Activated gamma-delta T cell treated with Interleukin-2 at 50 U/mL for 16 hours (primary cell): ENCODE results near the gene NPTX1.

ENCODE experiments used
- DNase-seq: peaks from one replicate; pipeline ENCODE4 v3.0.0-alpha.2; 2020

Gene NPTX1

GRCh38 chr17:80477647-80478478 is 1.5 kb upstream of the NPTX1 start:
- DNase-seq, result no peak

GRCh38 chr17:80476877-80477646 is 655 bp upstream of the NPTX1 start:
- DNase-seq, result no peak

GRCh38 chr17:80474961-80475909 is 1.2 kb downstream of the NPTX1 start:
- no peak for DNase-seq

- no peak for DNase-seq
Measured at GRCh38 chr17:80474231-80474960, 2.0 kb downstream of the NPTX1 start.

GRCh38 chr17:80473701-80474100 is 2.7 kb downstream of the NPTX1 start:
- DNase-seq, result no peak

- DNase-seq, result no peak
Measured at GRCh38 chr17:80472996-80473395, 3.4 kb downstream of the NPTX1 start.

- DNase-seq, result no peak
Measured at GRCh38 chr17:80471922-80472321, 4.5 kb downstream of the NPTX1 start.

DNA sequence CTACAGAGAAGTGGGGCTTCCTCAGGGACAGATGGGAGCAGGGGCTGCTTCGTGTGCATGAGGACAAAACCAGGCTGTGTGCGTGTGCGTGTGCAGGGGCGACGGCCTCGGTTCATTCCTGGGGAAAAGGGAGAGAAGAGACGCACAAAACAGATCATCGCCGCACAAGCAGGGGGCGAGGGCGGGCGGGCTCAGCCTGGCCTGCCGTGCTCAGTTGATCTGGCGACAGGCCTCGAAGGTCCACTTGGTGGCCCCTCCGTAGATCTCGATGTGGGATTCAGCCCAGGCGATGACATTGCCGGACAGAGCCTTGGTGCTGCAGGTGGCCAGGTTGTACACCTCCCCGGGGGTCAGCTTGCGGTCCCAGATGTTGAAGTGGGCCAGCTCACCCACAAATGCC is 5.8 kb downstream of the NPTX1 start:
- no peak for DNase-seq

DNA sequence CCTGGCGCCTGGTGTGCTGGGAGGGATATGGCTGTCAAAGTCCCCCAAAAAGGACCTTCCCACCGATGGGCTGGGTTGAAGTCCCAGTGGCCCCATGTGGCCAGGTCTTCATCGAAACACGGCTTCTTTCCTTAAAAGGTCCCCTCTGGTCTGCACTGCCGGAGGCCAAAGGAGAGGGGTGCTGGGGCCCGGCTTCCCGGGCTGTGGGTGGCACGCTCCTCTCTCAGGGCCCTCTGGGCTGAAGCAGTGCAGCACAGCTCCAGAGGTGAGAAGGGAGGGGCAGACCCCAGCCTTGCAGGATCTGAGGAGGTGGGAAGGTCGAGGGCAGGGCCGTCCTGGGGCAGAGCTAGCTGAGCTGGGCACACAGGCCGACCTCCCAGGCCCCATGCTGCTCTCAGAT is 6.7 kb downstream of the NPTX1 start:
- no peak for DNase-seq

DNA sequence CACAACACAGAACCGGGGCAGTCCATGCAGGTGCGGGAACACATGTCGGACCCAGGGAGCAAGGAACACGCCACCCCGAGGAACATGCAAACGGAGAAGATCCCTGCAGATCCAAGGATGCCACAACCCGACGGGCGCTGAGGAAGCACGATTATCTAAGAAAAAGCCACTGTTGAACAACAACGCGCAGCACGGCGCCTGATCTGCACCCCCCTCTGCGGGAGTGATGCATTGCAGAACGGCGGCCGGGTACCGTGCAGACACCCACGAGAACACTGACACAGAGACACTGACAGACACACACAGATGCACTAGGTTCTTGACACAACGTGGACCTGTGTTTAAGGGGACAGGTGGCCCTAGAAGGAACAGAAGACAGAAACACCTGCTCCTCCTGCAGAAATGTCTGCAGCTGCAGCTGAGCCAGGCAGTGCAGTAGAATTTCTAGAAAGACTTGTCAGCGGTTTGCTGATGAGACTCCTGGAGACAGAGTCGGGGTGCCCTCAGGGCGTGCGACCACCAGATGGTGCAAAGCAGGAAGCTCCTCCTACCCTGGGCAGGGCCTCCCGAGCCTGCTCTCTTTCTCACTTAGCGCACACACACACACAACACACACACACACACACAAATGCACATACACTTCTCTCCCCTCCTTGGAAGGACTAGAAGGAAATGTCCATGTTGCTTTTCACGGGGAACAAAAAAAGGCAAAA is 7.5 kb downstream of the NPTX1 start:
- no peak for DNase-seq

GRCh38 chr17:80468242-80468641 is 8.2 kb downstream of the NPTX1 start:
- DNase-seq, result no peak

GRCh38 chr17:80466188-80466705 is 10.2 kb downstream of the NPTX1 start:
- no peak for DNase-seq

DNA sequence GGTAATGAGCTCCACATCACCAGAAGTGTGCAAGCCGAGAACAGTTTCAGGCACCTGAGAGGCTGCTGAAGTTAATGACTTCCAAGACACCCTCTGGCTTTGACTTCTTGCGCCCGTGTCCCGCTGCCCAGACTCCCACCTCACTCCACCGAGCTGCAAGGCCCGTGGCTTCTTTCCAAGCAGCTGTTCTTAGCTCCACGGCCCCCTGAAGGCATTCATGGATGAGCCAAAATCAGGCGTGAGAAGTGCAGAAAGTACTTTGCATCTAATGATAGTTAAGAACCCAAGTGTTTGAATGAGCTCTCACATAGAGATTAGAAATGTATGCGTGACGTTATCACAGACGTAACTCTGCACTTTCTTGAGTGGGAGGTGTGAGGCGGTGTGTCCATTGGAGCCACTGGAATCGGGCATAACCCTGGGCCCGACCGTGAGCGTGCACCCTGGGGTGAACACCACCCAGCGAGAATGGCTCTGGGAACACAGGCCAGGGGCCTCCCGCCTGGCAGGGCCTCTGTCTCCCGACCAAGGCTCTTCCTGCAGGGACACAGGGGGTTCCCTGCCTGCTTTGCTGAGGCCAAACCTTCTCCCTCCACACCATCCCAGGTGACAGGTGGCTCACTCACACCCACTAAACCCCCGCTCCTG is 11.0 kb downstream of the NPTX1 start:
- no peak for DNase-seq

- DNase-seq, result no peak
Measured at GRCh38 chr17:80464486-80464885, 11.9 kb downstream of the NPTX1 start.

- no peak for DNase-seq
Measured at GRCh38 chr17:80463784-80464400, 12.5 kb downstream of the NPTX1 start.

- no peak for DNase-seq
Measured at GRCh38 chr17:80461528-80462160, 14.8 kb downstream of the NPTX1 start.

DNA sequence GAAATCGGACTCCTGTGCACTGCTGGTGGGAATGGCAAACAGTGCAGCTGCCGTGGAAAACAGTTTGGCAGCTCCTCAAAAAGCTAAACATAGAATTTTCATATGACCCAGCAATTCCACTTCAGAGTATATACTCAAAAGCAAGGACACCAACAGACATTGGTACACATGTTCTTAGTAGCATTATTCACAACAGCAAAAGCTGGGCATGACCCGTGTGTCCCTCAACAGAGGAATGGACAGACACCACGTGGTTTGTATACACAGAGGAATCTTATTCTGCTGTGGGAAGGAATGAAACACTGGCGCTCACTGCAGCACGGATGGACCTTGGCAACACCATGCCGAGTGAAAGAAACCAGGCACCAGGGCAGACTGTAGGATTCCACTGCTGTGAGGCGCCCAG is 16.0 kb downstream of the NPTX1 start:
- no peak for DNase-seq

DNA sequence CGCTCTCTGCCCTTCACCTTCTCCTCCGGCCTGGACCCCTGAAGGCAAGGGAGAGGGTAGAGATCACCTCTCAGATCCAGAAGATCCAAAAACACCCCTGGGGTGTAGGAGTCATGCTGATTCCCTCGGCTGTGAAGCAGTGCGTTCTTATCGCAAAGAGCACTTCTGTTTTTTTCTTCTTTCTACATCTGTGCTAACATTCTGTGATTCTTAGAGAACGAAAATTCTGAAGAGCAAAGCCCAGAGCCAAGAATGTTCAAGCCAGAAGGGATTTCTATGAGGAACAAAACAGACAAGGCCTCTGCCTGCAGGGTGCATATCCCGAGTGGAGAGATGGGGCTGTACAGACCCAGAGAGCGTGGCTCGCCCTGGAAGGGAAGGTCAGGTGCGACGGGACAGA is 17.2 kb downstream of the NPTX1 start:
- DNase-seq, result no peak

GRCh38 chr17:80458016-80458415 is 18.4 kb downstream of the NPTX1 start:
- no peak for DNase-seq
